ENCODE data around the gene CORO2A.
A peak's percentile ranks its signal among the peaks of the same experiment; 100 is the strongest.

CORO2A gene

GRCh38 chr9:98191671-98192502, 550 bp downstream of the CORO2A start (continued):
- TF ChIP-seq ZBTB11 (tag by site-specific recombination; conservative IDR thresholded peaks at IDR 0.05; ENCODE audit: low read depth) (no peak), KLF8 (tag by site-specific recombination; IDR thresholded peaks at IDR 0.05) (no peak), ZNF121 (tag by site-specific recombination; IDR thresholded peaks at IDR 0.05) (no peak), ZNF501 (tag by site-specific recombination; IDR thresholded peaks at IDR 0.05) (no peak), TRIM28 (IDR thresholded peaks at IDR 0.05; ENCODE audit: borderline replicate concordance, low read length) (no peak), BCL11B (tag by site-specific recombination; IDR thresholded peaks at IDR 0.05; ENCODE audit: low read depth) (no peak), ZNF561 (tag by site-specific recombination; IDR thresholded peaks at IDR 0.05; ENCODE audit: borderline replicate concordance) (no peak), SP3 (tag by site-specific recombination; IDR thresholded peaks at IDR 0.05) (no peak), ZNF792 (tag by site-specific recombination; IDR thresholded peaks at IDR 0.05) (no peak), YY2 (tag by site-specific recombination; IDR thresholded peaks at IDR 0.05) (no peak), ZNF132 (tag by site-specific recombination; IDR thresholded peaks at IDR 0.05; ENCODE audit: borderline replicate concordance) (no peak), MEIS1 (CRISPR knock-in tag; IDR thresholded peaks at IDR 0.05; ENCODE audit: borderline replicate concordance) (no peak), ZNF133 (tag by site-specific recombination; IDR thresholded peaks at IDR 0.05) (no peak), ZNF585B (tag by site-specific recombination; IDR thresholded peaks at IDR 0.05) (no peak), FEZF1 (tag by site-specific recombination; IDR thresholded peaks at IDR 0.05) (no peak), ZNF302 (tag by site-specific recombination; IDR thresholded peaks at IDR 0.05; ENCODE audit: low read depth) (no peak), SP7 (tag by site-specific recombination; IDR thresholded peaks at IDR 0.05) (no peak), KLF1 (tag by site-specific recombination; IDR thresholded peaks at IDR 0.05) (peak; percentile 55), GLIS2 (tag by site-specific recombination; IDR thresholded peaks at IDR 0.05) (peak; percentile 67), ZNF398 (tag by site-specific recombination; IDR thresholded peaks at IDR 0.05) (peak; percentile 31; the same call in 1 of the 2 replicates), ZNF169 (tag by site-specific recombination; IDR thresholded peaks at IDR 0.05) (no peak), ZNF354C (tag by site-specific recombination; IDR thresholded peaks at IDR 0.05; ENCODE audit: borderline replicate concordance, low read depth) (no peak), KLF7 (tag by site-specific recombination; IDR thresholded peaks at IDR 0.05; ENCODE audit: borderline replicate concordance) (no peak), ZNF26 (tag by site-specific recombination; IDR thresholded peaks at IDR 0.05) (no peak), ZSCAN18 (tag by site-specific recombination; IDR thresholded peaks at IDR 0.05) (no peak), ZNF645 (tag by site-specific recombination; IDR thresholded peaks at IDR 0.05) (no peak), ZBTB49 (tag by site-specific recombination; IDR thresholded peaks at IDR 0.05; ENCODE audit: low read depth) (no peak), ZNF157 (tag by site-specific recombination; IDR thresholded peaks at IDR 0.05) (no peak)
